ENCODE data around the gene ZDHHC24.

GRCh38 chr11:66510271-66510989, 35.4 kb downstream of the ZDHHC24 start, which contains the start of gene BBS1:
- TF ChIP-seq, protein P1, sequence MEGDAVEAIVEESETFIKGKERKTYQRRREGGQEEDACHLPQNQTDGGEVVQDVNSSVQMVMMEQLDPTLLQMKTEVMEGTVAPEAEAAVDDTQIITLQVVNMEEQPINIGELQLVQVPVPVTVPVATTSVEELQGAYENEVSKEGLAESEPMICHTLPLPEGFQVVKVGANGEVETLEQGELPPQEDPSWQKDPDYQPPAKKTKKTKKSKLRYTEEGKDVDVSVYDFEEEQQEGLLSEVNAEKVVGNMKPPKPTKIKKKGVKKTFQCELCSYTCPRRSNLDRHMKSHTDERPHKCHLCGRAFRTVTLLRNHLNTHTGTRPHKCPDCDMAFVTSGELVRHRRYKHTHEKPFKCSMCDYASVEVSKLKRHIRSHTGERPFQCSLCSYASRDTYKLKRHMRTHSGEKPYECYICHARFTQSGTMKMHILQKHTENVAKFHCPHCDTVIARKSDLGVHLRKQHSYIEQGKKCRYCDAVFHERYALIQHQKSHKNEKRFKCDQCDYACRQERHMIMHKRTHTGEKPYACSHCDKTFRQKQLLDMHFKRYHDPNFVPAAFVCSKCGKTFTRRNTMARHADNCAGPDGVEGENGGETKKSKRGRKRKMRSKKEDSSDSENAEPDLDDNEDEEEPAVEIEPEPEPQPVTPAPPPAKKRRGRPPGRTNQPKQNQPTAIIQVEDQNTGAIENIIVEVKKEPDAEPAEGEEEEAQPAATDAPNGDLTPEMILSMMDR (IDR thresholded peaks at IDR 0.05; ENCODE audit: insufficient read depth, low read depth, low read length), result no peak
- no peak for TF ChIP-seq EZH2 (IDR thresholded peaks at IDR 0.05; ENCODE audit: insufficient read depth, low read length)
